Dedifferentiated amniotic fluid mesenchymal stem cell (primary cell): ENCODE data around the gene SLC22A1.
"Not testable (repeated sequence)": the region's sequence is repeated elsewhere in the genome, so short reads cannot be mapped to it uniquely, and the experiment has no call there.

Experiments used
- DNase-seq: peaks from one replicate; pipeline ENCODE4 v3.0.0-alpha.2; 2016; ENCODE audit errors: extremely low spot score

Gene SLC22A1

GRCh38 chr6:160121558-160121957, at the start of gene SLC22A1:
TSS of gene SLC22A1 (plus strand) at chr6:160121815. CDS start at chr6:160121936, 121 bp downstream.
- no peak for DNase-seq

GRCh38 chr6:160073272-160073671, 48.3 kb upstream of the SLC22A1 start:
- no peak for DNase-seq

GRCh38 chr6:160076009-160076408, 45.6 kb upstream of the SLC22A1 start:
- no peak for DNase-seq

GRCh38 chr6:160077024-160077423, 44.6 kb upstream of the SLC22A1 start:
- no peak for DNase-seq

- peak; percentile 17 for DNase-seq
Measured at GRCh38 chr6:160077526-160077925, 44.1 kb upstream of the SLC22A1 start.

- DNase-seq = no peak
Measured at GRCh38 chr6:160078883-160079685, 42.5 kb upstream of the SLC22A1 start.

- DNase-seq = no peak
Measured at GRCh38 chr6:160079686-160080043, 42.0 kb upstream of the SLC22A1 start.

- DNase-seq = no peak
Measured at GRCh38 chr6:160080097-160080496, 41.5 kb upstream of the SLC22A1 start.

- DNase-seq = no peak
Measured at GRCh38 chr6:160081398-160081797, 40.2 kb upstream of the SLC22A1 start.

GRCh38 chr6:160082627-160083026, 39.0 kb upstream of the SLC22A1 start:
- DNase-seq = no peak

- no peak for DNase-seq
Measured at GRCh38 chr6:160084198-160084776, 37.3 kb upstream of the SLC22A1 start.

- DNase-seq = no peak
Measured at GRCh38 chr6:160085226-160085625, 36.4 kb upstream of the SLC22A1 start.

GRCh38 chr6:160085713-160086505, 35.7 kb upstream of the SLC22A1 start:
- DNase-seq = no peak

- no peak for DNase-seq
Measured at GRCh38 chr6:160086754-160087153, 34.9 kb upstream of the SLC22A1 start.

- peak; percentile 95 for DNase-seq
Measured at GRCh38 chr6:160088069-160088783, 33.4 kb upstream of the SLC22A1 start.

- no peak for DNase-seq
Measured at GRCh38 chr6:160088784-160089533, 32.7 kb upstream of the SLC22A1 start.

- DNase-seq = no peak
Measured at GRCh38 chr6:160089534-160089897, 32.1 kb upstream of the SLC22A1 start.

GRCh38 chr6:160090442-160091239, 31.0 kb upstream of the SLC22A1 start:
- DNase-seq = not testable (repeated sequence)

GRCh38 chr6:160092176-160092575, 29.4 kb upstream of the SLC22A1 start:
- DNase-seq = not testable (repeated sequence)

- DNase-seq = no peak
Measured at GRCh38 chr6:160092602-160093001, 29.0 kb upstream of the SLC22A1 start.
